Measurements from ENCODE around the gene RASSF10. TPM values are rescaled to one million over a fixed set of nuclear protein-coding genes. Genes with fewer than 3 reads are reported as not detected.

The RASSF10 gene
- total and polyA plus RNA-seq, 2 experiments from 2014 or later: 0.53 to 9.5 TPM

DNA sequence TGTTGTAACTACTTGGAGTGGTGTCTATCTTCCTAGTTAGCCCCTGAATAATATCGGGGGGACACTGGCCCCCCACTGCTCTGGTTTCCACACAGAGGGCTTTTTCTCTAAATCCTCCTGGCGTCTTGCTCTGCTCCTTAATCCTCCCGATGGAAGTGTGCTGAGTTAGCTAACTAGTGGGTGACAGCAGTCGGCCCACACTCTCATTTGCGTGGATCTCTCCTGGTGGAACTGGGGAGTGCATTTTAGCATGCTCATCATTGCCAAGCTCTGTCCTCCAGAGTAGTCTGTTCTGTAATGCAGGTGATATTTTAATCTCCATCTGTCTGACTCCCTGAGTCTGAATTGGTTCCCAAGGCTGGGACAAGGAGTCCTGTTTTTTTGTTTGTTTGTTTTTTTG, 46.1 kb upstream of the RASSF10 start:
- Histone ChIP-seq H3K4me1 (ENCODE audit: insufficient read depth) (no peaks in the 10 kb centered on the region), H3K27me3 (no peaks in the 10 kb centered on the region), H3K36me3 (replicated peaks; ENCODE audit: insufficient read depth, low read depth) (no peaks in the 10 kb centered on the region), H3K9me3 (ENCODE audit: low read depth) (no peaks in the 10 kb centered on the region), H4K20me1 (ENCODE audit: insufficient read depth, poor library complexity, severe bottlenecking) (no peaks in the 10 kb centered on the region), H2AFZ (no peak overlapping the region), H3K4me3 (no peak overlapping the region), H3K27ac (no peak overlapping the region), H3K4me2 (no peak overlapping the region), H3K9me2 (replicated peaks; ENCODE audit: insufficient read depth) (no peaks in the 10 kb centered on the region), H3K79me2 (no peaks in the 10 kb centered on the region)
- DNase-seq (ENCODE audit: low spot score): no peak
- whole genome bisulfite sequencing (ENCODE audit: low lambda C conversion rate, missing lambda C conversion rate): 74% methylated on average over 5 of the region's 5 CpGs
- TF ChIP-seq EZH2 (IDR thresholded peaks at IDR 0.05; ENCODE audit: borderline replicate concordance): no peak
- TF ChIP-seq, protein P1, sequence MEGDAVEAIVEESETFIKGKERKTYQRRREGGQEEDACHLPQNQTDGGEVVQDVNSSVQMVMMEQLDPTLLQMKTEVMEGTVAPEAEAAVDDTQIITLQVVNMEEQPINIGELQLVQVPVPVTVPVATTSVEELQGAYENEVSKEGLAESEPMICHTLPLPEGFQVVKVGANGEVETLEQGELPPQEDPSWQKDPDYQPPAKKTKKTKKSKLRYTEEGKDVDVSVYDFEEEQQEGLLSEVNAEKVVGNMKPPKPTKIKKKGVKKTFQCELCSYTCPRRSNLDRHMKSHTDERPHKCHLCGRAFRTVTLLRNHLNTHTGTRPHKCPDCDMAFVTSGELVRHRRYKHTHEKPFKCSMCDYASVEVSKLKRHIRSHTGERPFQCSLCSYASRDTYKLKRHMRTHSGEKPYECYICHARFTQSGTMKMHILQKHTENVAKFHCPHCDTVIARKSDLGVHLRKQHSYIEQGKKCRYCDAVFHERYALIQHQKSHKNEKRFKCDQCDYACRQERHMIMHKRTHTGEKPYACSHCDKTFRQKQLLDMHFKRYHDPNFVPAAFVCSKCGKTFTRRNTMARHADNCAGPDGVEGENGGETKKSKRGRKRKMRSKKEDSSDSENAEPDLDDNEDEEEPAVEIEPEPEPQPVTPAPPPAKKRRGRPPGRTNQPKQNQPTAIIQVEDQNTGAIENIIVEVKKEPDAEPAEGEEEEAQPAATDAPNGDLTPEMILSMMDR (IDR thresholded peaks at IDR 0.05; ENCODE audit: poor library complexity): no peak
- TF ChIP-seq EZH2phosphoT487 (IDR thresholded peaks at IDR 0.05; ENCODE audit: low read depth, severe bottlenecking, unreplicated experiment): no peak

DNA sequence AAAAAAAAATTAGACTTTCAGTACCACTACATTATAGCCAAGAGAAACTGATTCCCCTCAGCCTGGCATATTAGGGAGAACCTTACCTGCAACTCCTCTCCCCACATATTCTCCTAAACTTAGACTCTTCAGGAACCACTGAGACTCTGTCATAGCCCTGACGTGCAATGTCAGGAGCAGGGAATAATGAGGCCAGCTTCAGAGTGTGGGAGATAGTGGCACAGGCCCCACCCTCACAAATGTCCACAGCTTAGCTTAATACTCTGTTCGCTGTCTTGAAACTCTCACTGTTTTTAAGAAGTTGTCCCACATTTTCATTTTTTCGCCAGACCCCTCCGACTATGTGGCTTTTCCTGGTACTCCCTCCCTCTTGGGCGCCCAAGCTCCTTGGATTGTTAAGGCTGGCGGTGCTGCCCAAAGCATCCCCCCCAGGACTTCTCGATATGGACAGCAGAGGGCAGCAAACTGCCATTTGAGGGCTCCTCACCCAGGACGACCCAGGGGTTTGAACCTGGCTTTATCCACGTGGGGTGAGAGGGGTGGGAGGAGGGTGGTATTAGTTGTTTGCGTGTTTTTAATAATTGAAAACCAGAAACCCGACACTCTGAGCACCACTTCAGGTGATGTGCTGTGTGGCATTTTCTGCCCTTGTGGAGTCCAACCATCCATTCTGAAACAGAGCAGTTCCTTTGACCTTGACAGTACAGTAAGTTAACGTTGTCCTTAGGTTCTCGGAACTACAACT, 45.2 kb upstream of the RASSF10 start:
- no peaks in the 10 kb centered on the region for H3K36me3 ChIP-seq (replicated peaks; ENCODE audit: insufficient read depth, low read depth)
- no peaks in the 10 kb centered on the region for H3K79me2 ChIP-seq
- WGBS (ENCODE audit: low lambda C conversion rate, missing lambda C conversion rate): 21% methylated on average over 13 of the region's 13 CpGs
- H3K9me3 ChIP-seq (ENCODE audit: low read depth): no peaks in the 10 kb centered on the region
- no peaks in the 10 kb centered on the region for H3K9me2 ChIP-seq (replicated peaks; ENCODE audit: insufficient read depth)
- H3K4me3 ChIP-seq: no peak overlapping the region
- TF ChIP-seq EZH2phosphoT487 (IDR thresholded peaks at IDR 0.05; ENCODE audit: low read depth, severe bottlenecking, unreplicated experiment) (no peak), EZH2 (IDR thresholded peaks at IDR 0.05; ENCODE audit: borderline replicate concordance) (no peak)
- TF ChIP-seq, protein P1 (IDR thresholded peaks at IDR 0.05; ENCODE audit: poor library complexity): peak; percentile 91
- H4K20me1 ChIP-seq (ENCODE audit: insufficient read depth, poor library complexity, severe bottlenecking): no peaks in the 10 kb centered on the region
- no peak overlapping the region for H3K27ac ChIP-seq
- DNase-seq (ENCODE audit: low spot score): peak; percentile 83
- no peaks in the 10 kb centered on the region for H3K27me3 ChIP-seq
- H3K4me2 ChIP-seq: no peak overlapping the region
- no peak overlapping the region for H2AFZ ChIP-seq
- no peaks in the 10 kb centered on the region for H3K4me1 ChIP-seq (ENCODE audit: insufficient read depth)

GRCh38 chr11:12964650-12965049, 44.5 kb upstream of the RASSF10 start:
- no peak for TF ChIP-seq EZH2 (IDR thresholded peaks at IDR 0.05; ENCODE audit: borderline replicate concordance)
- no peak for TF ChIP-seq EZH2phosphoT487 (IDR thresholded peaks at IDR 0.05; ENCODE audit: low read depth, severe bottlenecking, unreplicated experiment)
- TF ChIP-seq, protein P1 (IDR thresholded peaks at IDR 0.05; ENCODE audit: poor library complexity): no peak
- Histone ChIP-seq H3K9me2 (replicated peaks; ENCODE audit: insufficient read depth) (no peaks in the 10 kb centered on the region), H3K4me3 (no peak overlapping the region), H3K4me2 (no peak overlapping the region), H3K79me2 (no peaks in the 10 kb centered on the region), H3K27me3 (no peaks in the 10 kb centered on the region), H4K20me1 (ENCODE audit: insufficient read depth, poor library complexity, severe bottlenecking) (no peaks in the 10 kb centered on the region), H3K9me3 (ENCODE audit: low read depth) (no peaks in the 10 kb centered on the region), H3K36me3 (replicated peaks; ENCODE audit: insufficient read depth, low read depth) (no peaks in the 10 kb centered on the region), H3K27ac (no peak overlapping the region), H2AFZ (no peak overlapping the region), H3K4me1 (ENCODE audit: insufficient read depth) (no peaks in the 10 kb centered on the region)
- 94% methylated on average over 7 of the region's 7 CpGs for WGBS (ENCODE audit: low lambda C conversion rate, missing lambda C conversion rate)
- DNase-seq (ENCODE audit: low spot score): no peak
